Measurements from ENCODE around the gene WNK4. TPM values are rescaled to one million over a fixed set of nuclear protein-coding genes. Genes with fewer than 3 reads are reported as not detected.

Gene WNK4
- total RNA-seq, 1 donor from 2014 or later = not detected

GRCh38 chr17:42845556-42845917, 65.1 kb downstream of the WNK4 start:
- Mint-ChIP-seq H3K9me3 (no peaks in the 10 kb centered on the region), H3K27me3 (ENCODE audit: insufficient read depth, low read depth) (peaks cover 5% of the 10 kb centered on the region), H3K4me1 (no peaks in the 10 kb centered on the region), H3K4me3 (no peak overlapping the region), H3K36me3 (peaks cover 5% of the 10 kb centered on the region), H3K27ac (no peak overlapping the region)
- no peaks in the 10 kb centered on the region for H3K36me3 ChIP-seq
- H3K79me2 ChIP-seq (ENCODE audit: low read depth) = no peaks in the 10 kb centered on the region
- H3K4me2 ChIP-seq = no peak overlapping the region
- H2AFZ ChIP-seq (replicated peaks) = no peak overlapping the region
- H3F3A ChIP-seq (ENCODE audit: low read depth) = peaks cover 22% of the 10 kb centered on the region
- H3K4me3 ChIP-seq = no peak overlapping the region
- H3K4me1 ChIP-seq = no peaks in the 10 kb centered on the region
- H3K9me3 ChIP-seq (ENCODE audit: low read depth) = no peaks in the 10 kb centered on the region
- no peaks in the 10 kb centered on the region for H4K20me1 ChIP-seq (ENCODE audit: low read depth)
- no peak overlapping the region for H3K27ac ChIP-seq
- no peak for DNase-seq (ENCODE audit: low spot score)
- H3K27me3 ChIP-seq = no peaks in the 10 kb centered on the region
- TF ChIP-seq EZH2phosphoT487 (IDR thresholded peaks at IDR 0.05) = no peak
- TF ChIP-seq EZH2 (IDR thresholded peaks at IDR 0.05) = no peak
- TF ChIP-seq, protein P1, sequence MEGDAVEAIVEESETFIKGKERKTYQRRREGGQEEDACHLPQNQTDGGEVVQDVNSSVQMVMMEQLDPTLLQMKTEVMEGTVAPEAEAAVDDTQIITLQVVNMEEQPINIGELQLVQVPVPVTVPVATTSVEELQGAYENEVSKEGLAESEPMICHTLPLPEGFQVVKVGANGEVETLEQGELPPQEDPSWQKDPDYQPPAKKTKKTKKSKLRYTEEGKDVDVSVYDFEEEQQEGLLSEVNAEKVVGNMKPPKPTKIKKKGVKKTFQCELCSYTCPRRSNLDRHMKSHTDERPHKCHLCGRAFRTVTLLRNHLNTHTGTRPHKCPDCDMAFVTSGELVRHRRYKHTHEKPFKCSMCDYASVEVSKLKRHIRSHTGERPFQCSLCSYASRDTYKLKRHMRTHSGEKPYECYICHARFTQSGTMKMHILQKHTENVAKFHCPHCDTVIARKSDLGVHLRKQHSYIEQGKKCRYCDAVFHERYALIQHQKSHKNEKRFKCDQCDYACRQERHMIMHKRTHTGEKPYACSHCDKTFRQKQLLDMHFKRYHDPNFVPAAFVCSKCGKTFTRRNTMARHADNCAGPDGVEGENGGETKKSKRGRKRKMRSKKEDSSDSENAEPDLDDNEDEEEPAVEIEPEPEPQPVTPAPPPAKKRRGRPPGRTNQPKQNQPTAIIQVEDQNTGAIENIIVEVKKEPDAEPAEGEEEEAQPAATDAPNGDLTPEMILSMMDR (IDR thresholded peaks at IDR 0.05) = no peak
- H3K9ac ChIP-seq = no peak overlapping the region

- TF ChIP-seq, protein P1 (IDR thresholded peaks at IDR 0.05) = no peak
- no peak for TF ChIP-seq EZH2phosphoT487 (IDR thresholded peaks at IDR 0.05)
- TF ChIP-seq EZH2 (IDR thresholded peaks at IDR 0.05) = no peak
- Histone ChIP-seq H3K36me3 (no peaks in the 10 kb centered on the region), H2AFZ (replicated peaks) (no peak overlapping the region), H3K4me1 (no peaks in the 10 kb centered on the region), H3F3A (ENCODE audit: low read depth) (peaks cover 22% of the 10 kb centered on the region), H3K9me3 (ENCODE audit: low read depth) (no peaks in the 10 kb centered on the region), H3K9ac (no peak overlapping the region), H3K4me2 (no peak overlapping the region), H3K4me3 (no peak overlapping the region), H4K20me1 (ENCODE audit: low read depth) (no peaks in the 10 kb centered on the region), H3K27me3 (no peaks in the 10 kb centered on the region), H3K27ac (no peak overlapping the region), H3K79me2 (ENCODE audit: low read depth) (no peaks in the 10 kb centered on the region)
- Mint-ChIP-seq H3K27ac (no peak overlapping the region), H3K4me3 (no peak overlapping the region), H3K27me3 (ENCODE audit: insufficient read depth, low read depth) (peaks cover 5% of the 10 kb centered on the region), H3K36me3 (peaks cover 5% of the 10 kb centered on the region), H3K9me3 (no peaks in the 10 kb centered on the region), H3K4me1 (no peaks in the 10 kb centered on the region)
- DNase-seq (ENCODE audit: low spot score) = no peak
Observed at GRCh38 chr17:42845918-42846593, 65.6 kb downstream of the WNK4 start.

Small RNA genes within 50 kb of the gene (microRNA-seq; reads per million reads assigned to microRNA genes)
- gene MIR6781 = not detected

Small RNA genes within 50 kb of the gene (small RNA-seq; reads per million reads assigned to genes)
- not detected for gene HMGN2P15
- gene MIR6781 = not detected

Other genes starting within 250 kb of the WNK4 start
- gene NAGLU, start 244.4 kb upstream of the WNK4 start, total RNA-seq (ENCODE audit: low replicate concordance) = 6.2 and 24.7 TPM in 2 replicates
- 2.2 and 2.6 TPM in 2 replicates for gene HSD17B1, start 227.7 kb upstream of the WNK4 start, total RNA-seq (ENCODE audit: low replicate concordance)
- gene COASY, start 218.5 kb upstream of the WNK4 start, total RNA-seq (ENCODE audit: low replicate concordance) = 6.1 and 21.6 TPM in 2 replicates
- 15.8 and 21.3 TPM in 2 replicates for gene MLX, start 213.5 kb upstream of the WNK4 start, total RNA-seq (ENCODE audit: low replicate concordance)
- 22.8 and 23.7 TPM in 2 replicates for gene PSMC3IP, start 202.9 kb upstream of the WNK4 start, total RNA-seq (ENCODE audit: low replicate concordance)
- gene RETREG3, start 171.2 kb upstream of the WNK4 start, total RNA-seq (ENCODE audit: low replicate concordance) = 23.6 and 38.3 TPM in 2 replicates
- 45.7 and 74.9 TPM in 2 replicates for gene TUBG1, start 170.9 kb upstream of the WNK4 start, total RNA-seq (ENCODE audit: low replicate concordance)
- 12.8 and 19.6 TPM in 2 replicates for gene TUBG2, start 121.3 kb upstream of the WNK4 start, total RNA-seq (ENCODE audit: low replicate concordance)
- 3.4 and 22.8 TPM in 2 replicates for gene PLEKHH3, start 103.6 kb upstream of the WNK4 start, total RNA-seq (ENCODE audit: low replicate concordance)
- 1.6 TPM in 1 of 2 replicates, not detected in the other for gene CCR10, start 98.8 kb upstream of the WNK4 start, total RNA-seq (ENCODE audit: low replicate concordance)
- 15.1 and 29.7 TPM in 2 replicates for gene CNTNAP1, start 98.1 kb upstream of the WNK4 start, total RNA-seq (ENCODE audit: low replicate concordance)
- 47.1 and 48.5 TPM in 2 replicates for gene EZH1, start 35.6 kb upstream of the WNK4 start, total RNA-seq (ENCODE audit: low replicate concordance)
- 0.51 and 5.8 TPM in 2 replicates for gene RAMP2, start 19.4 kb upstream of the WNK4 start, total RNA-seq (ENCODE audit: low replicate concordance)
- 77.5 and 114 TPM in 2 replicates for gene VPS25, start 7.2 kb upstream of the WNK4 start, total RNA-seq (ENCODE audit: low replicate concordance)
- 61.2 and 74.5 TPM in 2 replicates for gene COA3, start 18.1 kb downstream of the WNK4 start, total RNA-seq (ENCODE audit: low replicate concordance)
- 0.06 TPM in 1 of 2 replicates, not detected in the other for gene CNTD1, start 18.3 kb downstream of the WNK4 start, total RNA-seq (ENCODE audit: low replicate concordance)
- gene BECN1, start 43.7 kb downstream of the WNK4 start, total RNA-seq (ENCODE audit: low replicate concordance) = 42.1 and 54.3 TPM in 2 replicates
- 106 and 108 TPM in 2 replicates for gene PSME3, start 52.8 kb downstream of the WNK4 start, total RNA-seq (ENCODE audit: low replicate concordance)
- 1.2 and 2.1 TPM in 2 replicates for gene AOC2, start 64.0 kb downstream of the WNK4 start, total RNA-seq (ENCODE audit: low replicate concordance)
- gene AOC3, start 70.6 kb downstream of the WNK4 start, total RNA-seq (ENCODE audit: low replicate concordance) = 0.90 TPM in 1 of 2 replicates, not detected in the other
- gene G6PC1, start 120.2 kb downstream of the WNK4 start, total RNA-seq (ENCODE audit: low replicate concordance) = not detected in 2 replicates
- 23.7 and 36.5 TPM in 2 replicates for gene AARSD1, start 183.8 kb downstream of the WNK4 start, total RNA-seq (ENCODE audit: low replicate concordance)
- gene PTGES3L, start 199.5 kb downstream of the WNK4 start, total RNA-seq (ENCODE audit: low replicate concordance) = 2.6 and 7.7 TPM in 2 replicates
- 11.4 and 12.6 TPM in 2 replicates for gene RUNDC1, start 200.0 kb downstream of the WNK4 start, total RNA-seq (ENCODE audit: low replicate concordance)
- 1,535 and 1,934 TPM in 2 replicates for gene RPL27, start 217.8 kb downstream of the WNK4 start, total RNA-seq (ENCODE audit: low replicate concordance)
- gene IFI35, start 226.2 kb downstream of the WNK4 start, total RNA-seq (ENCODE audit: low replicate concordance) = 0.96 TPM in 1 of 2 replicates, not detected in the other
- gene VAT1, start 241.8 kb downstream of the WNK4 start, total RNA-seq (ENCODE audit: low replicate concordance) = 94.7 and 185 TPM in 2 replicates
- 35.0 and 46.0 TPM in 2 replicates for gene RND2, start 244.6 kb downstream of the WNK4 start, total RNA-seq (ENCODE audit: low replicate concordance)